GM21717 (cell line): Measurements from ENCODE around the gene IRGM.
"Not testable (repeated sequence)": the region's sequence is repeated elsewhere in the genome, so short reads cannot be mapped to it uniquely, and the experiment has no call there.

Source experiments
- ATAC-seq: cut with Tn5 transposase; IDR thresholded peaks from one replicate; pipeline ENCODE4 v1.9.1; 2021; ENCODE audit warnings: mild to moderate bottlenecking, moderate library complexity; ENCODE audit not compliant: unreplicated experiment

The IRGM gene, protein sequence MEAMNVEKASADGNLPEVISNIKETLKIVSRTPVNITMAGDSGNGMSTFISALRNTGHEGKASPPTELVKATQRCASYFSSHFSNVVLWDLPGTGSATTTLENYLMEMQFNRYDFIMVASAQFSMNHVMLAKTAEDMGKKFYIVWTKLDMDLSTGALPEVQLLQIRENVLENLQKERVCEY

DNA sequence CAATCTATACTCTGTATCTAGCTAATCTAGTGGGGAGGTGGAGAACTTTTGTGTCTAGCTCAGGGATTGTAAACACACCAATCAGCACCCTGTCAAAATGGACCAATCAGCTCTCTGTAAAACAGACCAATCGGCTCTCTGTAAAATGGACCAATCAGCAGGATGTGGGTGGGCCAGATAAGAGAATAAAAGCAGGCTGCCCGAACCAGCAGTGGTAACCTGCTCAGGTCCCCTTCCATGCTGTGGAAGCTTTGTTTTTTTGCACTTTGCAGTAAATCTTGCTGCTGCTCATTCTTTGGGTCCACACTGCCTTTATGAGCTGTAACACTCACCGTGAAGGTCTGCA lies at the start of gene IRGM:
IRGM (plus strand) TSS at position 214 of the 346 bp plus-strand sequence. CDS start 1,603 bp downstream, outside the sequence.
- ATAC-seq, result not testable (repeated sequence)

DNA sequence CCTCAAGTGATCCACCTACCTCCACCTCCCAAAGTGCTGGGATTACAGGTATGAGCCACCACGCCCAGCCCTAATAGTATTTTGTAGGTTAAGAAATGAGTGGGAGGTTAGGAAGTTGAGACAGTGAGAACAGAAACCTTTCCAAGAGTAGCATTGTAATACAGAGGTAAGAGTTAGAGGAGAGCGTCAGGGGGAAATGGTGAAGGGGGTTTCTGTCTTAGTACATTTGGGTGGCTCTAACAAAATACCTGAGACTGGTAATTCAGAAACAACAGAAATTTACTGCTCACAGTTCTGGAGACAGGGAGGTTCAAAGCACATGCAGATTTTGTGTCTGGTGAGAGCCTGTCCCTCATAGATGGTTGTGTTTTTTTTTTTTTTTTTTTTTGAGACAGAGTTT lies 48.9 kb upstream of the IRGM start:
- no peak for ATAC-seq

DNA sequence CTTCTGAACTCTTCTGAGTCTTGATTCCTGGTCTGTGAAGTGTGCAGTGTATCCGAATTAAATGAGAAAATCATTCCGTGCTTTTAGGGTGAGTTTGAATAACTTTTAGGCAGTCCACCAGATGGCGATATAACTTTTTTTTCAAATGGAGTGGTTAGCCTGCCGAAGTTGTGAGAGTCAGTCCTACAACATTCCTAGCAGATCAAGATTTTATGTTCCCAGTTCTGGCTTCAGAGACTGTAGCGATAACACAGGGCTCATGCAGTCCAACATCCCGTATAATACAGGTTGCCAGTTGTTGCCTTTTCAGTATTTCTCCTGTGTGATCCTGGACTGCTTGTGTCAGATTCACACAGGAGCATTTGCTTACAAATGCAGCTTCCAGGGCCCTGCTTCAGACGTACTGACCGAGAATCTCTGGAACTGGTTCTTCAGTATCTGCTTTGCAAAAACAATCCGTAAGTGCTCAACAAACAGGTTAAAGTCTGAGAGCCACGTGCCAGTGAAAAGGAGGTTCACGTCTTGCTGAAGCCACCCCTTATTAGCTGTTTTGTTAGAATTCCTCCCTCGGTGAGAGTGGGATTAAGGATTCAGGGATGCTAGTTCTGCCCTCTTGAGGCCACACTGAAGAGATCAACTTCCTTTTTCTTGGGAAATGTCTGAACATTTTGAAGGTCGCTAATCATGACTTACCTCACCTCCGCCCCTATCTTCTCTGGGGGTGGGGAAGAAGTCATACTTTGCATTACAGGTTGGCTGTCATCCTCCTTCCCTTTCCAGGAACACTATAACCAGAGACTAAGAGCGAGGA lies 45.0 kb upstream of the IRGM start:
- ATAC-seq, result peak; percentile 52

DNA sequence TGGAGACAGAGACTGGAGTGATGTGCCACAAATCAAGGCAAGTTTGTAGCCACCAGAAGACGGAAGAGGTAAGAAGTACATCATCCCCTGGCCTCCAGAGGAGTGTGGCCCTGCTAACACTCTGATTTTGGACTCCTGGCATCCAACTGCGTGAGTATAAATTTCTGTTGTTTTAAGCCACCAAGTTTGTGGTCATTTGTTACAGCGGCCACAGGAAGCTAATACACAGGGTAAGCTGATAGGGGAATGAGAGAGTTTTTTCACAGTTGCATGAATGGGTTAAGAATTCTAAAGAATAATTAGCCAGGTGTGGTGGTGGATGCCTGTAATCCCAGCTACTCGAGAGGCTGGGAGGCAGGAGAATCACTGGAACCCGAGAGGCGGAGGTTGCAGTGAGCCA lies 41.9 kb upstream of the IRGM start:
- ATAC-seq, result no peak

DNA sequence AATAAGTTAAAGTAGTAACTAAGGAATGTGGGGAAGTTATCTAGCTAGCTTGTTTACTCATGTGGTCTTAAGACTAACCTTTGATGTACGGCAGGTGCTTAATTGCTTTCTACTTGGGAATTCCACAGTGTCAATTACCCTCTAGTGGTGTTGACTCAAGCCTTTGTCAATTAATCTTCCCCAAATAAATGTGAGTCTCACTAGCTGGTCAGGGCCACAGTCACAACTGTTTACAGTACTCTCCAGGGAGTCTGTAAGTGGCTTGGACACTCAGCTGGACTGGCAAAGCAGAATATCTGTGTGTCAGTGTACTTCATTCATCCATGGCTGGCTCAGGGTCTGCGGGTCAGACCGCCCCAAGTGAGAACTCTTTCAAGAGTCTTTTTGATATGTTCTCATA lies 37.0 kb upstream of the IRGM start:
- no peak for ATAC-seq

DNA sequence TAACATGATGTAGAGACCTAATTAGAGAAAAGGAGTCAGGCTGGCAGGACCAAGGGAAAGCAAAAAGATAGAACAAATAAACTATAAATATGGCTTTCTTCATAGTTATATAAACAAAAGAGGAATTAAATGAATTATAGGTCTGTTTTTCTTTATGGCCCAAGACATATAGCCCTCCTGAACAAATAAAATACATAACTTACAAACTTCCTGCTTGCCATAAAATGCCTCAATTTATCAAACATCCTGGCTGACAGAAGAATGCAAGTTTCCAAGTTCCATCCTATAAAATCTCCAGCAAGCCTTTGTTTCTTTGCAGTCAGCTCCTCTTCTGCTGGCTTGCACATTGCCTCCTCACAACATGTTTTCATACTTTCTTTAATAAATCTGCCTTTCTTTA lies 31.3 kb upstream of the IRGM start:
- no peak for ATAC-seq

DNA sequence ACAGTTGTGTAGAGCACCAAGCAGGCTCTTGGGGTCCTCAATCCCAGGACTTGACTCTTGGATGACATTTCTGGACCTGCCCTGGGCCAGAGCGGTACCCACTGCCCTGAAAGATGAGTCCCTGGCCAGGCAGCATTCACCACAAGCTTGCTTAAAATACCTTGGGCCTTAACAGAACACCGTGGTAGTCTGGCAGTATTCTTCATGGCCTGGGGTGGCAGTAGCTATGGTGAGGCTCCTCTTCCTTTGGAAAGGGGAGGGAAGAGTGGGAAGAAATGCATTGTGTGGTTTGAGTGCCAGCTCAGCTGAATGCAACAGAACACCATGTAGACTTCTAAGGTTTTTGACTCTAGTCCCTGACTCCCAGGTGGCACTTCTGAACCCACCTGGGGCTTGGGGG lies 29.4 kb upstream of the IRGM start:
- no peak for ATAC-seq

DNA sequence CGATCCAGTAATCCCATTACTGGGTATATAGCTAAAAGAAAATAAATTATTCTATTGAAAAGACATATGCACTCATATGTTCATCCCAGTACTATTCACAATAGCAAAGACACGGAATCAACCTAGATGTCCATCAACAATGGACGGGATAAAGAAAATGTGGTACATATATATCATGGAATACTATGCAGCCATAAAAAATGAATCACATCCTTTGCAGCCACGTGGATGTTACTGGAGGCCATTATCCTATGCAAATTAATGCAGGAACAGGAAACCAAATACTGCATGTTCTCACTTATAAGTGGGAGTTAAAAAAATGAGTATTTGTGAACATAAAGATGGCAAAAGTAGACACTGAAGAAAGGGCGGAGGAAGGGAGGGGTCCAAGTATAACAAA lies 16.6 kb upstream of the IRGM start:
- ATAC-seq, result no peak

DNA sequence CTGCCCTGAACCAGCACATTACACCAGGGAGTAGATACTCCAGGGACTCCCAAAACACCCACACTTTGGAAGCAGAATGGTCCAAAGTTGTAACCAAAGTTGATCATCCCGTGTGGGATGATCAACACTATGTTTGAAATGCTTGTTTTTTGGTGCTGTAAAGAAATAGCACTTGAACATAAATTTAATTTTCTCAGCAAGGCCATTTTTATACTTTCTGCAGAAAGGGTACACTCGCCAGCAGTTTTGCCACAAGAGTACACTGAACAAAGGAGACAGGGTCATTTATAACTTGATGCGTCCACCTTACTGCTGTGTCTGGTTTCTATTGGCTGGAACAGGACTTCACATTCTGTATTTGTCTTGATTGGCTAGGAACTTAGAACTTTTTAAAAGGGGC lies 14.5 kb upstream of the IRGM start:
- not testable (repeated sequence) for ATAC-seq

DNA sequence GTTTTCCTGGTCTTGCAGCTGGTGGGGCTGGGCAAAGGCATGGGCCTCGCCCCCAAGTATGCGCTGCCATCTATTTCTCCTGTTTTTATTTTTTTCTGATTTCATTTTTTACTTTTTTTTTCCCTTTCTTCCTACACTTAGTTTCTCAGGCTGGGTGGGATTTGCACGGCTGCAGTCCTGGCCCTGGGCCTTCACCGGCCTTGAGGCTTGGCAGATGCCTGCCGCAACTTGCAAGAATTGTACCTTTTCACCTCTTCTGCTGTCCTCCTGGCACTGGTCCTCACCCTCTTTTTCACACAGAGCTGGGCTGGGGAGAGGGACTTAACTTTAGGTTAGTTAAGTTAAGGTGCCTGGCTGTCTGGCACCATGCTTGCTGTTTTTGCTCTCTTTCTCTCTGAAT lies 10.3 kb upstream of the IRGM start:
- ATAC-seq, result no peak

DNA sequence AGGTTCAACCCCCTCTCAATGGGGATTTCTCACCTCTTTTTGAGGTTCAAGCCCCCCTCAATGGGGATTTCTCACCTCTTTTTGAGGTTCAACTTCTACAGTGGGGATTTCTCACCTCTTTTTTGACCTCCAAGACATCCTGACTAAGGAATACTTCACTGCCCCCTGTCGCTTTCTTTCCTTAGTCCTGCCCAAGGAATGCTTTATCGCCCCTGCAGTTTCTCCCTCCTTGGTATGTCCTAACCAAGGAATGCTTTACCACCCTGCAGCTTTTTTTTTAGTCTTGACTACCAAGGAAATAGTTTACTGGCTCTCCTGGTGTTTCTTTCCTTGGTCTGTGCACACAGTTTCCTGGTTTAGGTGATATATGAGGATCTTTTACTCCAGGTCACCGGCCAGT lies 9.6 kb upstream of the IRGM start:
- ATAC-seq, result no peak

DNA sequence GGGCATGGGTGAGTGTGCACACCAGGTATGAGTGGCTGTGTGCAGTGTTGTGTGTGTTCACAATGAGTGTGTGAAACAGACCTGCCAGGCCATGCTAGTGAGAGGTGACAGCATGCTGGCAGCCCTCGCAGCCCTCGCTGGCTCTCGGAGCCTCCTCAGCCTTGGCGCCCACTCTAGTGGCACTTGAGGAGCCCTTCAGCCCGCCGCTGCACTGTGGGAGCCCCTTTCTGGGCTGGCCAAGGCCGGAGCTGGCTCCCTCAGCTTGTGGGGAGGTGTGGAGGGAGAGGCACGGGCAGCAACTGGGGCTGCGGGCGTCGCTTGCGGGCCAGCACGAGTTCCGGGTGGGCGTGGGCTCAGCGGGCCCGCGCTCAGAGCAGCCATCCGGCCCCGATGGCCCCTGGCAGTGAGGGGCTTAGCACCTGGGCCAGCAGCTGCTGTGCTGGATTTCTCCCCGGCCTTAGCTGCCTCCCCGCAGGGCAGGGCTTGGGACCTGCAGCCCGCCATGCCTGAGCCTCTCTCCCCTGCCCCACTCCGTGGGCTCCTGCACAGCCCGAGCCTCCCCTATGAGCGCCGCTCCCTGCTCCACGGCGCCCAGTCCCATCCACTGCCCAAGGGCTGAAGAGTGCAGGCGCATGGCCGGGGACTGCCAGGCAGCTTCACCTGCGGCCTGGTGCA lies 999 bp upstream of the IRGM start:
- ATAC-seq, result not testable (repeated sequence)

DNA sequence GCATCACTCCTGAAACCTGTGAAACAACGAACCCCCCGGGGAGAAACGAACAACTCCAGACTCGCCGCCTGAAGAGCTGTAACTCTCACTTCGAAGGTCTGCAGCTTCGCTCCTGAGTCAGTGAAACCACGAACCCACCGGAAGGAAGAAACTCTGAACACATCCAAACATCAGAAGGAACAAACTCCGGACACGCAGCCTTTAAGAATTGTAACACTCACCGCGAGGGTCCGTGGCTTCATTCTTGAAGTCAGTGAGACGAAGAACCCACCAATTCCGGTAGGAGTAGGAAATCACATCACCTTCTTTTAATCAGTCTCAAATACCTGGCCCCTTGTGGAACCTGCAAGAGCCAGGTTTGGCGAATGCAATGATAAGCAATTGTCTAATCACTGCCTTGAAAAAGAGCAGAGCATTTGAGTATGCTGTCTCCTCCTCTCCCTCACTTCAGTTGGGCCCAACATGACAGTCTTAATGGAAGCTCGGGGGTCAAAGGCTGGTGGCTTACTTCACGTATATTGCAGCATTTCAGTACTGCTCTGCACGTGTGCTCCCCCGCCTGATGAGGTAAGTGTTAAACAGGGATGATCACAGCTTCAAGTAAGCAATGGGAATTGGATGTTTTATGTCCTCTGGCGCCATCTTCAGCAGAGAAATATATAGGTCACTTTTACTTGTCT lies 473 bp downstream of the IRGM start:
- ATAC-seq, result peak; percentile 90

DNA sequence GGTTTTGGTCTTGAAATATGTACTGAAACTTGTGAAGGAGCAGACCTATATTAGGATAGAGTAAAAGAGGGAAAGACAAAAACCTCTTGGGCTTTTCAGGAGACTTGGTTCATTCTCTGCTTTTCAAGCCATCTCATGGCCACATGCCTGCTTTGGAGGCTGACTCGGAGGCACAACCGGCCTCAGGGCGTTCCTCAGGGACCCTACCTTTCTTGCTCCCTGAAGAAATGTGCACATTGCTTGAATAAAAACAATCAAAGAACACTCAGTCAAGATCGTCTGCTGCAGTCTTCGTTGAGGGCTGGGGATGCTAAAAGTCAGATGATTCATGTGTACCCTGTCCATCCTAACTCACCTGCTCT lies 994 bp downstream of the IRGM start:
- no peak for ATAC-seq

DNA sequence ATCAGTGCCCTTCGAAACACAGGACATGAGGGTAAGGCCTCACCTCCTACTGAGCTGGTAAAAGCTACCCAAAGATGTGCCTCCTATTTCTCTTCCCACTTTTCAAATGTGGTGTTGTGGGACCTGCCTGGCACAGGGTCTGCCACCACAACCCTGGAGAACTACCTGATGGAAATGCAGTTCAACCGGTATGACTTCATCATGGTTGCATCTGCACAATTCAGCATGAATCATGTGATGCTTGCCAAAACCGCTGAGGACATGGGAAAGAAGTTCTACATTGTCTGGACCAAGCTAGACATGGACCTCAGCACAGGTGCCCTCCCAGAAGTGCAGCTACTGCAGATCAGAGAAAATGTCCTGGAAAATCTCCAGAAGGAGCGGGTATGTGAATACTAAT lies 1.9 kb downstream of the IRGM start:
- ATAC-seq, result no peak

DNA sequence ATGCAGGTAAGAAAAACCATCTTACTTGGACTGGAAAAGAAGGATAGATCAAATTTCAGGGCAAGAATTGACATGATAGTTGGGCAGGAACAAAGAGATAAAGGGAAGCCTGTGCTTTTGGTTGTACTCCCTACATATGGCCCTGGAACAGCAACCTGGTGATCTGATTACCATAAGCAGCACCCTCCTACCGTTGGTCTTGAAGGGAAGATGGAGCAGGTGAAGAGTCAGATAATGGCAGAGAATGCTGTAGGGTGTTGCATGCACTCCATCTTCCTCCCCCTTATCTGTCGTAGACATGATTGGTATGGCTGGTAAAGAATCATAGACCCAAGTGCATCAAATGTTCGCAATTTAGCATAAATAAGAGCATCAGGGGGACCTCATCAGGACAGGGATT lies 4.7 kb downstream of the IRGM start:
- ATAC-seq, result no peak

DNA sequence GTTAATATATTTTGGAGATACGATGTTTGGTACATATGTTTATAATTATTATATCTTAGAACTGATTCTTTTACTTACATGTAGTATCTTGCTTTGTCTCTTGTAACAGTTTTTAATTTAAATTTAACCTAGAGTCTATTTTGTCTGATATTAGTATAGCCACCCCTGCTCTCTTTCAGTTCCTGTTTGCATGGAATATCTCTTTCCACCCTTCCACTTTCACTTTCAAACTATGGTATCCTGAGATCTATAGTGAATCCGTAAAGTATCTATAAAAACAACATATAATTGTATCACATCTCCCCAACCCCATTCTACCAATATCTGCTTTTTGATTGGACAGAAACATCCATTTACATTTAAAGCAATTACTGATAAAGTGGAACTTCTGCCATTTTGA lies 7.2 kb downstream of the IRGM start:
- peak; percentile 67 for ATAC-seq

DNA sequence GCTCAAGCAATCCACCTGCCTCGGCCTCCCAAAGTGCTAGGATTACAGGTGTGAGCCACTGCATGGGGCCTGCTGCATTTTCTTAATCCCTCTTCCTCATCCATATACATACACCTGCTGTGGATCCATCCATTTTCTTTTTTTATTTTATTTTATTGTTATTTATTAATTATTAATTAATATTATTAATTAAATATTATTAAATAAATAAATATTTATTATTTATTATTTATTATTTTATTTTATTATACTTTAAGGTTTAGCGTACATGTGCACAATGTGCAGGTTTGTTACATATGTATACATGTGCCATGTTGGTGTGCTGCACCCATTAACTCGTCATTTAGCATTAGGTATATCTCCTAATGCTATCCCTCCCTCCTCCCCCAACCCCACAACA lies 10.4 kb downstream of the IRGM start:
- ATAC-seq, result not testable (repeated sequence)

DNA sequence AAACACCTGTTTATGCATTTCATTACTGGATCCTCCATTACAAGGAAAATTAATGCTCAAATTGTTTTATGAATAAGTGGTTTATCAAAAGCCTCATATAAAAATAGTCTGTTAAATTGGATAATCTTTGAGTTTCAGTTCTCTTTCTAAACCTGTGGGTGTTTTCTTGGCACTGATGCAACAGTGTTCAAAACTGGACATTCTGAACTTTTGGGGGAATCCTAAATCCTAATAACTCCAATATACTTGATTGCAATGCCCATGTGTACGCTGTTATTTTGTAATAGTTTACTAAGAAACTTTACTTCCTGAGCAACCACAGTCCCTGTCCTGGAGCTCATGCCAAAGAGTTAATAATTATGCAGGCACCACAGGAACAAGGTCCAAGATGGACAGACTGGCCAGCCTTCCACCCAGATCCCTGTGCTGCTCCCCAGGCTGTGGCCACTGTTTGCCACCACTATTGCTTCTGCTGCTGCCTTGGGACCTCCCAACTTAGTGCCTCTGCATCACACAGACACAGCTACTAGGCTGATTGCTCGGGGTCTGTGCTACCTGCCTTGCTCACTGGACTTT lies 14.0 kb downstream of the IRGM start:
- ATAC-seq, result no peak

DNA sequence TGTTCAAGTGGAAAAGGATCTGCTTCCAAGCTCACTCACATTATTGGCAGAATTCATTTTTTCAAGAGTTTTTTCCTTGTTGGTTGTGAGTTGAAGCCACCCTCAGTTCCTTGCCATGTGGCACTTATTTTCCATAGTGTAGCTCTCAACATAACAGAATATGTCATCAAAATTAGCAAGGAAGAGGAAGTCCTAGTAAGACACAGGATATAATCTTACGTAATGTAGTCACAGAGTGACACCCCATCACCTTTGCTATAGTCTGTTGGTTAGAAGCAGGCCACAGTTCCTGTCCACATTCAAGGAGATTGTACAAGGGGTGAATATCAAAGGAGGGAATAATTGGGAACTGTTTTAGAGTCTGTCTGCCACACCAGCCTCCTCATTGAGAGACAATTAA lies 15.7 kb downstream of the IRGM start:
- no peak for ATAC-seq

DNA sequence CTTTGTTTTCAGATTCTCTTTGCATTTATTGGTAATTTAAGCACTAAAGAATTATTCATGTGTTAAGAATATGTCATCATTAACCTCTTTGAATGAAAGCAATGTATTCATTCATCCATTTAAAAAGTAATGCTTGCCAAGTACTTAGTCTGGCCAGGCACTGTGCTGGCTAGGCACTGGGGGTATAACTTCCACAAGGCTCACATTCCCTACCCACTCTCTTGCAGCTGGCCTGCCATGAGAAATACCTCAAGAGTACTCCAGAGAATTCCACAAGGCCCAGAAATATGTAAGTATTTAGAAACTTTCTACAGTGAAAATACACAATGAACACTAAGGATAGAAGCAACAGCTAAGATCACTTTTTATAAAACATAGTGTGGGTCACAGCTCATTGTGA lies 33.0 kb downstream of the IRGM start:
- ATAC-seq, result no peak
